HG03097 (cell line): ENCODE measurements around the gene RAB31.

Experiments used
- ATAC-seq: cut with Tn5 transposase; IDR thresholded peaks from one replicate; pipeline ENCODE4 v1.9.1; 2021; ENCODE audit not compliant: unreplicated experiment, low FRiP score

Gene RAB31

DNA sequence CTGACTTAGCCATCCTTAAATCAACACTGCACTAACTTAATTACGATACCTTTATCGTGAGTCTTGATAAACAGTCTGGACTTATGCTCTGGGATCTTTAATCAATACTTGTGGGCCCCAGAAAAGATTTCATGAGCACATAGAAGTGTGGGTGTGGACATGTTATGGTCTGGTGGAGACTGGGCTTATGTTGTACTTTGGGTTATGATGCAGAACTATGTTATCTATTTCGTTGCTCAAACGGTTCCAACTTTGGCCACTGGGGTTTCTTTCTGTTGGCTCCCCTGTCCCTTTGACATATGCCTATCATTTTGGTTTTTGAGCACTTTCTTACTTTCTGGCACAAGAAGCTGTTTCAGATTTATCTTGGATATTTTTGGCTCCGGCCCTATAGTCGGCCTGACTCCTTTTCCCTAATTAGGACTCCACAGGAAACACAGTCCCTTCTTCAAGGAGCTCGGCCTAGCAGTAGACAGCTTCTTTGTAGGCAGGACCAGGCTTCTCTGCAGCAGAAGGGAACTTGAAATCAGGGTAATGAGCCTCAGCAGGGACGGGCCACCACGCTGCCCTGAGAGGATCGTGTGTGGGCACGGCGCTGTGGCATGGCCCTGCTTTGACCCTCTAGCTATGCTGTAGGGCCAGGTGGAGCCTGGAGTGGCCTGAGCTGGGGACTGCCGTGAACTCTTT lies 123.1 kb downstream of the RAB31 start:
- no peak for ATAC-seq

DNA sequence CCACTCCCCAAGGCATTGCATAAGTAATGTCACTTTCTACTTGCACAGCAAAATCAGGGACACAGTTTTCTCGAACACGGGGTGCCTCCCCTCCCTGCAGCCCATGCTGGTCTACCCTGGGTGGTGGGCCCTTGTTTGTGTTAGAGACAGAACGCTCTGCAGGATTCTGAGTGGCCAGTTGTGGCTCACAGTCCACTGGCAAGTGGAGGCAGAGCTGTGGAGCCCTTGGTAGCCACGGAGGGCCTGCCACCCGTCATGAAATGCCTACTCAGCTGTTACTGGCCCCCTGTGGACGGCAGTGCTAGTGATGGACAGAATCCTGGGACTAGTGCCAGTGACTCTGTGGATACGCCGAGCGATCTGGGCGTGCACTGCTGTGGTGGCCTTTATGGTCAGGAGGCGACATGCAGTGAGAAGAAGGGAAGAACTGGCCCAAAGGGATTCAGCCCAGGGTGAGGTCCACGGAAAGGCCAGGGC lies 123.7 kb downstream of the RAB31 start:
- ATAC-seq, result no peak

DNA sequence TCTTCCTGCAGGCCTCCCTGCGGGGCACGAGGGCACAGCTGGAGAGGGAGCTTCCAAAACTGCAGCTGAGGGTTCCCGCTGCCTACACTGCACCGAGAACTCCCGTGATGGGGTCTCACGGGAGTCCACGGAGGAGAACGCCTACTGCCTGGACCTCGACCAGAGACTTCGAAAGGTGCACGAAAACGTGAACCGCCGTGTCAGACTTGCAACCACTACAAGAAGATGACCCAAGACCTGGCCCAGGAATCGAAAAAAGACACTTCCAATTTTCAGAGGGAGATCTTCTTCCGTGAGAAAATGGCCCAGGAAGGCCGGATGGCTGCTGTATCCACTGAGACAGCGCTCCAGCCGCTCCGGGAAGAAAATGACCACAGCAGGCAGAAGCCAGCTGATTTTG lies 124.8 kb downstream of the RAB31 start:
- no peak for ATAC-seq

DNA sequence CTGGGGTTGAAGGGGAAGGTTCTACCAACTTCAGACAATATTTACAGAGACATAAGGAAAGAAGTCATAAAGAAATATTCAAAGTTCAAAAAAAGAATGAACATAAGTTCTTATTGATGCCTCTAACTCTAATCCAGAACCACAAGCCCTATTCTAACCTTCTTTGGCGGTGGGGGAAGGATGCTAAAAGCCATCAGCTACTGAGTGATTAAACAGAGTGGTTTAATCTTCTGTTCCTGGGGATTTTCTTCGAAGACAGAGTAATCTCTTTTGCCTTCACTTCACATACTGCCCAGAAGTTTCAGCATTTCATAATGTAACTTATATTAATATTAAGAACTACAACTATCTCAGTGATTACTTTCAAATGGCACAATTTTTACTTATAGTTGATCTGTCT lies 126.5 kb downstream of the RAB31 start:
- no peak for ATAC-seq

DNA sequence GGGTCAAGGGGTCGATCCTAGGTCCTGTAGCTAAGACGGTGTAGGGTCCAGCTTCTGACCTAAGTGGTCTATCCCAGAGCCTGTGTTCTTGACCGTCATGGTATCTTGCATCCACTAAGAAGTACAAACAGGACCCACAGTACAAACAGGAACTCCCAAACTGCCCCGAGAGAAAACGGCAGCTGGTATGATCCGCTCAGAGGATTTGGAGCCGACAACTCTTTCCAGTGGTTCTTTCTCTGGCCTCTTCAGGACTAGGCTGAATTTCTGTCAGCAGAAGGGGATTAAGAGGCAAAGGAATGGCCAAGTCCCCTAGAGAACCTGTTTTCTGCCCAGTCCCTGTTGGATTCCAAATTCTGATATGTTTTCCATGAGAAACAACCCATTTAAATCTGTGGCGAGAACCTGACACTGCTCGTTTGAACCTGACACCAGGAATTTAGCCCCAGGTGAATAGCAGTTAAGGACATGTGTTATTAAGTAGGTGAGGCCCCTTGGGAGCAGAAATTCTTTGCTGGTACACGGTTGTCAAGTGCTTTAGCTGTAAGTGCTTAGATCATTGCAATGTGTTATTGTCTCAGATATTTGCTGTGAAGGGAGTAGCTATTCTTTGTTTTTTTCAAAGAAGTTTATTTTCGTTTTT lies 127.1 kb downstream of the RAB31 start:
- ATAC-seq, result no peak

DNA sequence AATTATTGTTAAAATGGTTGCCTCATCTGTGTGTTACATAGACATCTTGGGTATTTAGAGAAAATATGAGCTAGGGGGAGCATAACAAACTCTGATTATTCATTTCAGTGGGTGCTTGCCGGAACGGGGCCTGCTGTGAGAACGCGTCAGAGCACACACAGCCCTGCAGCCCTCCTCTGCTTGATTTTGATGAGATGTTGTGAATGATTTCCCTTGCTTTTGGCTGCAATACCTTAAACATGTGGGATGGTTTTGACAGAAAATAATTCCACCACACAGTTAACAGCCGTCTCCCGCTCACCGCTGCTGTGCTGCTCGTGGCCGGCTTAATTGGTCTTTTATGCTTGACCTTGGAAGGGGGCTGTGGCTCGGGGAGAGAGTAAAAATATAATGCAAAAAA lies 127.7 kb downstream of the RAB31 start:
- no peak for ATAC-seq

DNA sequence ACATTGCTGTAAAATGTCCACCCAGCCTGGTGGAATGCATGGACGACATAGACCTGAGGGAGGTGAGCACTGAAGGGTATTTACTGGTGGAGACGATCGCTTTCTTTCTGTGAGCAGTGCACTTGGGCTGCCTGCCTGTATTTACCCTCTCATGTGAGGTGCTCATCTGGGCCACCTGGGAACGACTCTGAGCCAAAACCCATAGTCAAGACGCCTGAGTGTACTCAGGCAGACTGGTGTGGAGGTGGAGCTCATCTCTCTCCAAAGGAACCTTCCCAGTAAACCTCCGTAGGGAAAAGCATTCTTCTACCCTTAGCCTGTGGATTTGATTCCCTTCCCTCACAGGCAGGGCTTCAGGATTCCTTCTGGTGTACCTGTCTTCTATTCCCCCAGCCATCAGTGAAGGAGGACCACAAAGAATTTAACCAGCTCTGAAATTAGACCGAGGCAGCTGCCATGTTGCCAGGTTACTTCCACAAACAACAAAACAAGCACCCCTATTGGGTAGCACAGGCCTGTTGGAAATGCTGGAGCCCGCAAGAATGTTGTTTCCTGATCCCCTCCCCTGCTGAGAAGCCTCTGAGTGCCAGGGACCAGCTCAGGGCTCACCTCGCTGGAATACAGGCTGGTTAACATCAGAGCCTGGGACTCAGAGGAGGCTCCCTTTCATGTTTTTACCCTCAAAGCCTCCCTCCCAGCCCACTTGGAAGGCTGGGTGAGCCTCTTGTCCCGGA lies 130.2 kb downstream of the RAB31 start:
- no peak for ATAC-seq

DNA sequence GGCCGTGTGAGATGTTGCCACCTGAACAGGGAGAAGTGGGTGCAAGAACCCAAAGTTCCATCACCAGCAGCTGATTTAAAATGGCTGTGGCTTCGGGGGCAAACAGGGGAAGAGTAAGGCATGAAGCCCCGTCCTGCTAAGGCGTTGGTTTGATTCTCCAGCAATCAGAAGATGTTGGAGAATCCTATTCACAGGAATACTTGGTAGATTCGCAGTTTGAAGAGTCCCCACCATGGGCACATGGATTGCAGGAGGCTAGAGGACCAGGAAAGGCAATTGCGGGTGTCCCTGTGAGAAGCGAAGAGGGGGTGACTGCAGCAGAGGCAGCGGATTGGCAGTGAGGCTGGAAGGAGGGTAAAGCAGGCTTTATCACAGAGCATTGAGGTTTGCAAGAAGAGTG lies 131.1 kb downstream of the RAB31 start:
- no peak for ATAC-seq

DNA sequence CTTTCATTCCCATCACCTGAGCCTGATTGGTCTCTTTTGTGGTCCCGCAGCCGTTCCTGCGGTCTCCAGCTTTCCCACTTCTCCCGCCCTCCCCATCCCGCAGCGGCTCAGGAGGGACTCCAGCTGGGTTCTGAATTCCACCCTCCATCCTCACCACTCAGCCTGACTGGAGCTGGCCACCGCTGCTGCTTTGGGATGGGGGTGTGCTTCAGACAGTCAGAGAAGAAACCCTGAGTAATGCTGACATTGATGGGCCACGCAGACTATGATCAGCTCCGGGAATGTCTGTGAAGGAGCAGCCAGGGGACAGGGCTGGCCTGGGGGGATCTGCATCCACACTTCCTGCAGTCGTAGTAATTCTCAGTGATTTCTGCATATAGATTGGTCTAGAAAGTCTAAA lies 131.8 kb downstream of the RAB31 start:
- ATAC-seq, result no peak

DNA sequence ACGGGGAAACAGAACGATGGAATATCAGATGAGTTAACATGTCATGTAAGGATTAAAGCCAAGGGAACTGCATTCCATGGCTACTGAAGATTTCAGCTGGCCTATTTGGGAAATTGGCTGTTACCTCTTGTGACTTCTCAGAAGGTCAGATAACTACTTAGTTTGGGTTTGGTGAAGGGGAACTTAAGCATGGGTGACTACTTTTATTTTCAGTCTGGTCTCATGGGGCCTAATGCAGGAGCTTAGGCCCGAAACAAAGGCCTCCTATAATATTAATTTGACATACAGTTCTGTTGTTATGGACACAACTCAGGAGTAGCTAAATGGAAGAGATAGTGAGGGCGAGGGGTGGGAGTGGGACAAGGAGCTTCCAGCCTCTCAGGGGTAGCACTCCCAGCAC lies 133.7 kb downstream of the RAB31 start:
- ATAC-seq, result no peak

DNA sequence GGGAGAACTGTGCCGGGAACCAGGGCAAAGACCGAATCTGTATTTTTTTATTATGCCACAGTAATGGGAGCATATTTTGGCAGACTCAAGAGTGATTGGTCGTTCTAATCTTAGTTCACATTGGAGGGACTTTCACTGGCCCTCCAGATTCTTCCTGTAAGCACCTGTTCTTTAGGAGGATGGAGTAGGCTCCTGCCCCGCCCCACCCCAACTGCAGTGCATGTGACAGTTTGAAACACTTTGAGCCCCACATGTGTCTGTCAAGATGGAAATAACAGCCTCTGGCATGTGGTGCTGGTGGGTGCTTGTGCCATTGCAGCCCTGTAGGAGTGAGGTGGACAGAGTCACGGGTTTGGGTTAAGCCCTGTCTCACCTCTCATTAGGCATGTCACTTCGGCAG lies 134.3 kb downstream of the RAB31 start:
- no peak for ATAC-seq

DNA sequence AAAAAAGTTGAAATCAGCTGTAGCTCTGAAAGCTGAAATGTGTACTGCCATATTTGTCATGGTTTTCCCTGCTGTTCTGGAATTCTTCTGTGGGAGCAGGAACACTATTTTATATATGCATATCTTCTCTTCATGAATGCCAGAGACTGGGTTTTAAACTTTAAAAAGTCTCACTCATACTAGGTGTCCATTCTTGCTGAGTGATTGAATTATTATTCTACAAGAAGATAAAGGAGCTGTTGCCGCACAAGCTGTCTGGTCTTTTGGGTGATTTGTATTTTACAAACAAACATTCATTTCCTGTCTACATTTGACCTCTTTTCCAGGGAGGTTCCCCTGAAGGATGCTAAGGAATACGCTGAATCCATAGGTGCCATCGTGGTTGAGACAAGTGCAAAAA lies 137.2 kb downstream of the RAB31 start:
- ATAC-seq, result no peak

DNA sequence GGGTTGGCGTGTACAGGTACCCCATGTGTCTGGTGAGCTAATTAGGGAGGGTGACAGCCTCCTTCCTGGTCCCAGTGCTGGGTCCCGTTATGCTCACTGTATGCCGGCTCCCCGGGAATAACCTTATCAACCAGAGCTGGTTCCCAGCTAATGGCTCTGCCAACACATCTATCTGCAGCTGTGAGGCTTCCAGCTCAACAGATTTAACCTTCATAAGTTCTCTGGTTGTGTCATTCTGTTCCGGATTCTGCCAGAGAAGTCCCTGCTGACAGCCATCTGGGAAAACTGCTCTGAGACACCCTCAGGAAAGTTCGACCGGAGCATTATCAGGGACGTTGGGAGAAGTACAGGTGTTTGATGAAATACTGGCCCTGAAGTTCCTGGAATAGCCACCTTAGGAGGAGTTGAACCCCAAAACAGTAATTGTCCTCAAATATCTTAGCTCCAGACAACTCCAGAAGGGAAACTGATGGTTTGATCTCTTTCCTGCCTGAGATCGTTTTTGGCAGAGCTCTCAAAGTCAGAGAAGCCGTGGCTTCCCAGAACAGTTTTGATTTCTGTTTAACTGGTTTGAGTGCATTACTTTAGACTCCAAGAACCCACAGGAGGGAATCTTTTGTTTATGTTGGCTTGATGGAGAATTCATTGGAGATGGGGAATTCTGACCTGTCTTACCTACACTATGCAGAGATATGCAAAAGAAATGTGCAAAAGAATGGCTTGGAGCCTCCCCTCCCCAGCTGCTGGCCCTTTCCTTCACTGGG lies 138.2 kb downstream of the RAB31 start:
- ATAC-seq, result no peak

DNA sequence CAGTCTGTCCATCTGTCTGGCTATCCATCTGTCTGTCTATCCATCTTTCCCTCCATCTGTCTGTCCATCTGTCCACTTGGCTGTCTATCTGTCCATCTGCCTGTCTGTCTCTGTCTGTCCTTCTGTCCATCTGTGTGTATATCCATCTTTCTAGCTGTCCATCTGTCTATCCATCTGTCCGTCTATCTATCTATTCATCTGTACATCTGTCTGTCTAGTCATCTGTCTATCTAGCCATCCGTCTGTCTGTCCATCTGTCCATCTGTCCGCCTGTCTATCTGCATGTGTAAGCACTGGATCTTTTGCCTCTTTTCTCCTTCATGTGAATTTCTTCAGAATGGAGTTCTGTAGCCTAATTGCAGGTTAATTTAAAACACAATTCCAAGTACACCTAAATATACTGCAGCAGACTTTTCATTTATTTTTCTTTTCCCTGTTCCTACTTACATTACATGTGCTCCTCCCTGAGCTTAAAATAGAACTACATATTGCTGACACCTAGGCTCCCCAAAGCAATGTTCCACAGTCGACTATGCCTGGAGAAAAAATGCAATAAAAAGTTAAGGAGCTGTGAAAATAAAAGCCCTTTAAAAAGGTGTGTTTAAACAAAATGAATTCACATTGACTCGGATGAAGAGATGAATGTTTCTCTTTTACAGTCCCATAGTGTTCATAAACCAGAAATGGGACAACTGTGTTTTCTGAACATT lies 140.2 kb downstream of the RAB31 start:
- no peak for ATAC-seq

DNA sequence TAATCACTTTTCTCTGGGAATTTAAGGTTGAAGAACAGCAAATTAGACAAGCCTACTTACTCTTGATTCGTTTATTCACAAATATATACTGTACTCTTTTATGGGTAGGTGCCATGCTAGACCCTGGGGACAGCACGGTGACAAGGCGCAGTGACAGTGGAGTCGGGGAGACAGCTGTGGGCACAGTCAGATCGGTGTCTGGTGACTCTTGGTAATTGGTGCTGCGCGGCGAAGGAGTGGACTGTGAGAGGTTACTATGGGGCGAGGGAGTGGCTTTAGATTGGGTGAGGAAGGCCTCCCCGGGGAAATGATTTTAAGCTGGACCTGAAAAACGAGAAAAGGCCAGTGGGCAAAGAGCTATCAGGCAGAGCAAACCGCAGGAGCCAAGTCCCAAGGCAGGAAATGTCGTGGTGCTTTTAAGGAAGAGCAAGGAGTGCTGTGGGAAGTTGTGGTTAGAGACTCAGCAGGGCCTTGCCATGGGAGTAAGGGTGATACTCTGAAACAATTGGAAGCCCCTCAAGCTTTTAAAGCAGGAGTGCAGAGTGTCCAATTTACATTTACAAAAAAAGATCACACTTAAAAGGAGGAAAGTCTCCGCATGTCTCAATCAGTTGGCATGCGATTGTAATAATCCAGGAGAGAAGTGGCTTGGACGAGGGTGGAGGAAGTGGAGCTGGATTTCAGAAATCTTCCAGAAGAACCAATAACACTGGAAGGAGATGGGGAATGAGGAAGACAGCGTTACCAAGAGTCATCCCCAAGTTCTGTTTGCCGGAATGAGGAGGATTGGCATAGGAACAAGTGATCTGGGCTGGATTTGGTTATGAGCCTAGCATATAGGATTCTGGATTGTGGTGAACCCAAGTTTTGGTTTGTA lies 141.5 kb downstream of the RAB31 start:
- peak; percentile 71 for ATAC-seq

DNA sequence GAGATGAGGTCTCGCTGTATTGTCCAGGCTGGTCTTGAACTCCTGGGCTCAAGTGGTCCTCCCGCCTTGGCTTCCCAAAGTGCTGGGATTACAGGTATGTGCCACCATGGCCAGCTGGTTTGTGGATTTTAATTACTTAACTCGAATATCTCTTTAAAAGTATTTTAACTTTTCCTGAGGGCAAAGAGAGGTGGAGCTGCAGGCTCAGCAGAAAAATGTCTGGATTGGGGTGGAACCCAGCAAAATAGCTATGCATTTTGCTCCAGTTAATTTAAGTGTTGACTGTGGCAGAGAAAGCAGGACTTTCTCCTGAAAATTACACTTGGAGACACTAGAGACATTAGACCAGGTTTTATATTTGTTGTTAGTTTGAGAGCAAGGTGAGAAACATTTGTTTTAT lies 142.2 kb downstream of the RAB31 start:
- ATAC-seq, result no peak

DNA sequence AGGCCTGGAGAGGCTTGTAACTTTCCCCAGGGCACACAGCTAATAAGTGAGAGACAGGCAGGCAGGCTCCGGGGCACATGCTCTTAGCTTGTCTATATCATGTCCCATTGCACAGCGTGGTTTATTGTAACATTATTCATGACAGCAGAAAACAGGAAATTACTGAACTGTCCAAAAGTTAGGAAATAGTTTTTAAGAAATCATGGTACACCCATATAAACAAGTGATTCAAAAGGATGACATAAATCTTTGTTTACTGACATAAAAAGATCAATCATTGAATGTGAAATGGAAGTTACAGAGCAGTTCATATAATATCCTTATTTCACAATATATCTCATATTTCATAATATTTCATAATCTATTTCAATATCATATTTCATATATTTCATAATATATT lies 143.4 kb downstream of the RAB31 start:
- ATAC-seq, result no peak

DNA sequence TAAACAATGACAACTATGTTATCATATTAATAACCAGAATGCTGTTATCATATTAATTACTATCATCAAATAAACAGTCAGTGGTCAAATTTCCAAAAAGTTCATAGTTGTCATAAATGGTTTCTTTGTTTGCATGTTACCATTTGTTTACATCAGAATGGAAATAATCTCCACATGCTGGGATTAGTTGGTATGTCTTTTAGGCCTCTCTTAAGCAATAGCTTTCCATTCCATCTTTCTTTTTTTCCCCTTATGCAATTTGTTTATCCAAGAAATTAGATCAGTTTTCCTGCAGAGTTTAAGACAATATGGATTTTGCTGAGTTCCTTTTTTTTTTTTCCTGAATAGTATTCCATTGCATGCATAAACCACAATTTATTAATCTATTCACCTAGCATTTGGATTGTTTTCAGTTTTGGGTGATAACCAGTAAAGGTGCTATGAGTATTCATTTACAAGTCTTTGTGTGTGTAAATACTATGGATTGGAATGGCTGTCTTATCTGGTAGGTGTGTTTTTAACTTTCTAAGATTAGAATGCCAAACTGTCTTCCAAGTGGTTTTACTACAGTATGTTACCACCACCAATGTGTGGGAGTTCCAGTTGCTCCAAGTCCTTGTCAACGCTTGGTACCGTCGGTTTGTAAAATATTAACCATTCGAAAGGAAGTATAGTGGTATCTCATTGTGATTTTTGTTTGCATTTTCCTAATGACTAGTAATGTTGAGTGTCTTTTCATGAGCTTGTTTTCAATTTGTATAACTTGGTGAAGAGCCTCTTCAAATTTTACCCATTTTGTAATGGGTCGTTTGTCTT lies 144.4 kb downstream of the RAB31 start:
- no peak for ATAC-seq
